ENCODE measurements around the gene NPAS3.

NPAS3 gene

DNA sequence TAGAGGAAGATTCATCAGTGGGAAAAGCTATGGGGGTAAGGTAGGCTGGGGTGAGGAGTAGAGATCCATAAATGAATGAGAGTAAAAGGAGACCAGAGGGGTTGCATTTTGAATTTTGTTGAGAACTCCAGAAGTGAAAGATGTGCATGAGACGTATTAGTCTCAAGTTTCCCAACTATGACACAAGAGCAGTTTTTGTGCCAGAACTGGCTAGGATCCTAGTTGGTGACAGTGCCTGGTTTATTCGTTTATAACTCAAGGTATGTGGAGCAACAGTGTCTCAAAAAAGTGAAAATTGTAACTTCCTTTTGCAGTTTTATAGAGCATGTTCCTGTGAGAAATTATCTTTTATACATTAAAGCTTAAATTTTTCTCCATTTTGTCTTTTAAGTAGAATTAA is 377.0 kb downstream of the NPAS3 start:
- H3K4me3 ChIP-seq (ENCODE audit: control insufficient read depth, low read depth, low read length), result no peak overlapping the region
- peak; percentile 30 for DNase-seq (ENCODE audit: low read depth)
- TF ChIP-seq, protein P1, sequence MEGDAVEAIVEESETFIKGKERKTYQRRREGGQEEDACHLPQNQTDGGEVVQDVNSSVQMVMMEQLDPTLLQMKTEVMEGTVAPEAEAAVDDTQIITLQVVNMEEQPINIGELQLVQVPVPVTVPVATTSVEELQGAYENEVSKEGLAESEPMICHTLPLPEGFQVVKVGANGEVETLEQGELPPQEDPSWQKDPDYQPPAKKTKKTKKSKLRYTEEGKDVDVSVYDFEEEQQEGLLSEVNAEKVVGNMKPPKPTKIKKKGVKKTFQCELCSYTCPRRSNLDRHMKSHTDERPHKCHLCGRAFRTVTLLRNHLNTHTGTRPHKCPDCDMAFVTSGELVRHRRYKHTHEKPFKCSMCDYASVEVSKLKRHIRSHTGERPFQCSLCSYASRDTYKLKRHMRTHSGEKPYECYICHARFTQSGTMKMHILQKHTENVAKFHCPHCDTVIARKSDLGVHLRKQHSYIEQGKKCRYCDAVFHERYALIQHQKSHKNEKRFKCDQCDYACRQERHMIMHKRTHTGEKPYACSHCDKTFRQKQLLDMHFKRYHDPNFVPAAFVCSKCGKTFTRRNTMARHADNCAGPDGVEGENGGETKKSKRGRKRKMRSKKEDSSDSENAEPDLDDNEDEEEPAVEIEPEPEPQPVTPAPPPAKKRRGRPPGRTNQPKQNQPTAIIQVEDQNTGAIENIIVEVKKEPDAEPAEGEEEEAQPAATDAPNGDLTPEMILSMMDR (conservative IDR thresholded peaks at IDR 0.05; ENCODE audit: control insufficient read depth, insufficient read depth, low read depth, low read length), result no peak

DNA sequence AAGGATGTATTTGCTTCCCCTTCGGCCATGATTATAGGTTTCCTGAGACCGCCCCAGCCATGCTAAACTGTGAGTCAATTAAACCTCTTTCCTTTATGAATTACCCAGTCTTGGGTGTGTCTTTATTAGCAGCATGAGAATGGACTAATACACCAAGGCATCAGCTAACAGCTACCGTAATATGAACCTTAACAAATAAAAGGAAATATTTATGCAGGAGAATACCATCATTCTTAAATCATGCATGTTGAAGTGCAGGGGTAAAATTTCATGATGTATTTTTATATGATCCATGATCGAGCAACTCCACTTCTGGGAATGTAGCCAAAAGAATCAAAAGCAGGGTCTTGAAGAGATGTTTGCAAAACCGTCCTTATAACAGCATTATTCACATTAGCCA is 379.0 kb downstream of the NPAS3 start:
- no peak for DNase-seq (ENCODE audit: low read depth)

DNA sequence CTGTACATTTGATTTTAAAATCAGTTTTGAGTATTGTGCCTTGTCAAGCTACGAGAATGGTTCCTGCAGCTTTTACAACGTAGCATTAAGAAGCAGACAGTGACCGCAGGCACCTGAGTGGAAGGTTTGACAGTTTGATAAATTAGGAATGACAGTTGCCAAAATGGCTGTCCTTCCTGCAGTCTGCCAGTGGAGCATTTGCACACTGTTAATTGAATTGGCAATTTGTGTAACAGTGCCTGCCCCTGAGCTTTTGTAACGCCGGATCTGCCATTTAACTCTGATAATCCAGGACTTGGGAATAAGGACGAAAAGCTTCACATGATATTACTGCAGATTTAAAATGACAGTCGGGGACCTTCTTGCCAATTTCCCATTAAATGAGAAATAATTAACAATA is 385.3 kb downstream of the NPAS3 start:
- no peak overlapping the region for H3K4me3 ChIP-seq (ENCODE audit: control insufficient read depth, low read depth, low read length)
- TF ChIP-seq, protein P1 (conservative IDR thresholded peaks at IDR 0.05; ENCODE audit: control insufficient read depth, insufficient read depth, low read depth, low read length), result no peak
- no peak for DNase-seq (ENCODE audit: low read depth)

More for the DNA sequence above, 379.0 kb downstream of the NPAS3 start:
- TF ChIP-seq, protein P1 (conservative IDR thresholded peaks at IDR 0.05; ENCODE audit: control insufficient read depth, insufficient read depth, low read depth, low read length), result no peak
- H3K4me3 ChIP-seq (ENCODE audit: control insufficient read depth, low read depth, low read length), result no peak overlapping the region

DNA sequence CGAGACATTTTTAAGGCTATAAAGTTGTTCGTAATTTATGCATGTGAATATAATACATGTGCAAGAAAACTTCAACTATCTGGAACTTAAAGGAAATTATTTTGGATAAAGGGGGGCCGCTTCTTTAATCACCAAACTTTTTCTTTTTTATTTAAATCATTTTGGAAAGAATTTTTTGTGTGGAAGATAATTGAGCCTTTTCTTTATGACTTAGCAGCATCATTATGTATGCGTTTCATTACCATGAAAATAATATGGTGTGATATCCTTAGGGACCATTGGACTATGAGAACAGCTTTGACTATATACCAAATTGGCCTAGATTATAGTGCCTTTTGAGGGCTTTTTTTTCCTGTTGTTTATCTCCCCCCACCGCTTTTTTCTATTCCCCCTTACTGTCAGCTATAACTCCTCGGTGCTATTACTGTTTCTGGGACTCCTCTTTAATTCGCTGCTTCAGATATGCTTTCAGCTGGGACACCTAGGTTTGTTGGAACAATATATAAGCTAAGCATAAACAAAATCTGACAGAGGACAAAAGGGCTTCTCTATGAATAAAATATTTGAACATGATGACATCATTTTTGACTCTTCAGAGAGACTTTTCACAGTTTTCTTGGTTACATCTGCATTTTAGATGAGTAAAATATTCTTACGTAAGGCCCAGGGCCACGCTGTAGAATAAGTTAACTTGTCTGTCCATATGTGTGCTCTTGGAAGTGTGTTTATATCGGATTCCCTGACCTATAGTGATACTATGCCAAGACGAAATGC is 392.7 kb downstream of the NPAS3 start:
- no peak overlapping the region for H3K4me3 ChIP-seq (ENCODE audit: control insufficient read depth, low read depth, low read length)
- TF ChIP-seq, protein P1 (conservative IDR thresholded peaks at IDR 0.05; ENCODE audit: control insufficient read depth, insufficient read depth, low read depth, low read length), result no peak
- DNase-seq (ENCODE audit: low read depth), result no peak

DNA sequence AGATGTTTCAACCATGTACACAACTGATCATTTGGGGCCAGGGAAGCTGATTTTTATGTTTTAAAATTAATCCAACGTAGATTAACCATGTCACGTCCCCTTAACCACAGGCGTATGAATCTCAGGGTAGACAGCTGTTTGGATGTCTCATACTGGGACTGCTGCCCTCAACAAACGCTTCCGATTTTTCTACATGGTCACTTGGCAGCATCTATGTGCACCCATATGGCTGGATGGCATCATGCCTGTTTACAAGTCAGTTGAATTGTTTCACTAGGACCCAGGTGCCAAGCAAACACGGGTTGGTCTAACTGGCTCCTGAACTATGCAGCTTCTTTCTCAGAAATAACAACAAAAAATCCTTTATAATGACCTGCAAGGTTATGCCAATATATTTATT is 393.8 kb downstream of the NPAS3 start:
- TF ChIP-seq, protein P1 (conservative IDR thresholded peaks at IDR 0.05; ENCODE audit: control insufficient read depth, insufficient read depth, low read depth, low read length), result no peak
- no peak overlapping the region for H3K4me3 ChIP-seq (ENCODE audit: control insufficient read depth, low read depth, low read length)
- no peak for DNase-seq (ENCODE audit: low read depth)

DNA sequence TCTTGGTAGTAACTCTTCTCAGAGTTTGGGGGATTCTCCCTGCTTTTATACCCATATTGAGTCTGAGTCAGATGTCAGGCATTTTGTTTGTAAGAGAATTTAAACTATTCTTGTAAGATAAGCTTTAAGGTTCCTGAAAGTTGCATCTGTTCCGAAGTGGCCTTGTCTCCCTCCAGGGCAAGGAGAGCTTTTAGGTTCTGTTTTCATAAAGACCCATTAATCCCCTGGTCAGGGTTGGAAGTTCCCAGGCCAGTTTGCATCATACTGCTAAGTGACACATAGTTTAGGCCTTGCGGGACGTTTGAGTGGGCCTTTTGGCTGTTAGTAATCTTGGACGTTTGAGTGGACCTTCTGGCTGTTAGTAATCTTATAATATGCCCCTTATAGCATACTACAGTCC is 396.7 kb downstream of the NPAS3 start:
- H3K4me3 ChIP-seq (ENCODE audit: control insufficient read depth, low read depth, low read length), result no peak overlapping the region
- TF ChIP-seq, protein P1 (conservative IDR thresholded peaks at IDR 0.05; ENCODE audit: control insufficient read depth, insufficient read depth, low read depth, low read length), result no peak
- DNase-seq (ENCODE audit: low read depth), result no peak

Data from fibroblast of mammary gland (primary cell).